Liver (tissue), 3 donors: ENCODE data around the gene ASMTL.

Experiments
- EGR1 ChIP-seq, 2 donors: IDR thresholded peaks; 2 replicates each; pipeline ENCODE4 v1.6.1; 2016 to 2018; ENCODE audit warnings: antibody characterized with exemption in 2 of 2, low read depth in 2 of 2
- FOXA1 ChIP-seq: IDR thresholded peaks from 2 replicates; pipeline ENCODE4 v1.6.1; 2016; ENCODE audit warnings: antibody characterized with exemption
- GABPA ChIP-seq, 2 donors: IDR thresholded peaks in 1 of 2; conservative IDR thresholded peaks in 1 of 2; 2 replicates each; pipeline ENCODE4 v1.6.1; 2016; ENCODE audit warnings: antibody characterized with exemption in 2 of 2, mild to moderate bottlenecking in 1 of 2, moderate library complexity in 1 of 2
- HNF4A ChIP-seq, 2 donors: conservative IDR thresholded peaks; 2 replicates each; pipeline ENCODE4 v1.6.1; 2016; ENCODE audit warnings: antibody characterized with exemption in 2 of 2, mild to moderate bottlenecking in 2 of 2
- RAD21 ChIP-seq, 2 donors: IDR thresholded peaks; 2 replicates each; pipeline ENCODE4 v1.6.1; 2016; ENCODE audit warnings: antibody characterized with exemption in 2 of 2, mild to moderate bottlenecking in 2 of 2
- SP1 ChIP-seq: IDR thresholded peaks from 2 replicates; pipeline ENCODE4 v1.6.1; 2018; ENCODE audit warnings: antibody characterized with exemption, mild to moderate bottlenecking
- TAF1 ChIP-seq: conservative IDR thresholded peaks from 2 replicates; pipeline ENCODE4 v1.6.1; 2016; ENCODE audit warnings: antibody characterized with exemption, mild to moderate bottlenecking
- TF ChIP-seq, protein P1 (sequence below): fragments of 150-350 bp; IDR thresholded peaks from 2 replicates; pipeline ENCODE4 v1.5.1; 2017; ENCODE audit warnings: improper control_type of control experiment, low read depth, low read length; ENCODE audit not compliant: missing input control
- TF ChIP-seq, protein P2 (sequence below): IDR thresholded peaks from 2 replicates; pipeline ENCODE4 v1.6.1; 2016; ENCODE audit warnings: antibody characterized with exemption, mild to moderate bottlenecking
- TF ChIP-seq, protein P3 (sequence below): IDR thresholded peaks from 2 replicates; pipeline ENCODE4 v1.6.1; 2016; ENCODE audit warnings: antibody characterized with exemption
- TF ChIP-seq, protein P4 (sequence below): IDR thresholded peaks from 2 replicates; pipeline ENCODE4 v1.6.1; 2016; ENCODE audit warnings: antibody characterized with exemption
- donor health status: healthy.
- donor health status: healthy.

DNA sequence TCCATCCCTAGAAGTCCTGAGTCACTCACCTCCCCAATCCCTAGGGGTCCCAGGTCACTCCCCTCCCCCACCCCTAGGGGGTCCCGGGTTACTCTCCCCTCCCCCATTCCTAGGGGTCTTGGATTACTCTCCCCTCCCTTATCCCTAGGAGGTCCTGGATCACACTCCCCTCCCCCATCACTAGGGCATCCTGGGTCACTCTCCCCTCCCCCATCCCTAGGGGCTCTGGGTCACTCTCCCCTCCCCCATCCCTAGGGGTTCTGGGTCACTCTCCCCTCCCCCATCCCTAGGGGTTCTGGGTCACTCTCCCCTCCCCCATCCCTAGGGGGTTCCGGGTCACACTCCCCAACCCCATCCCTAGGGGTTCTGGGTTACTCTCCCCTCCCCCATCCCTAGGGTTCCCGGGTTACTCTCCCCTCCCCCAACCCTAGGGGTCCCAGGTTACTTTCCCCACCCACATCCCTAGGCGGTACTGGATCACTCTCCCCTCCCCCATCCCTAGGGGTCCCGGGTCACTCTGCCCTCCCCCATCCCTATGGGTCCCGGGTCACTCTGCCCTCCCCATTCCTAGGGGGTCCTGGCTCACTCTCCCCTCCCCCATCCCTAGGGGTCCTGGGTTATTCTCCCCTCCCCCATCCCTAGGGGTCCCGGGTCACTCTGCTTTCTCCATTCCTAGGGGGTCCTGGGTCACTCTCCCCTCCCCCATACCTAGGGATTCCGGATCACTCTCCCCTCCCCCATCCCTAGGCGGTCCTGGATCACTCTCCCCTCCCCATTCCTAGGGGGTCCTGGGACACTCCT, 2.1 kb downstream of the ASMTL start:
- TF ChIP-seq, protein P1, sequence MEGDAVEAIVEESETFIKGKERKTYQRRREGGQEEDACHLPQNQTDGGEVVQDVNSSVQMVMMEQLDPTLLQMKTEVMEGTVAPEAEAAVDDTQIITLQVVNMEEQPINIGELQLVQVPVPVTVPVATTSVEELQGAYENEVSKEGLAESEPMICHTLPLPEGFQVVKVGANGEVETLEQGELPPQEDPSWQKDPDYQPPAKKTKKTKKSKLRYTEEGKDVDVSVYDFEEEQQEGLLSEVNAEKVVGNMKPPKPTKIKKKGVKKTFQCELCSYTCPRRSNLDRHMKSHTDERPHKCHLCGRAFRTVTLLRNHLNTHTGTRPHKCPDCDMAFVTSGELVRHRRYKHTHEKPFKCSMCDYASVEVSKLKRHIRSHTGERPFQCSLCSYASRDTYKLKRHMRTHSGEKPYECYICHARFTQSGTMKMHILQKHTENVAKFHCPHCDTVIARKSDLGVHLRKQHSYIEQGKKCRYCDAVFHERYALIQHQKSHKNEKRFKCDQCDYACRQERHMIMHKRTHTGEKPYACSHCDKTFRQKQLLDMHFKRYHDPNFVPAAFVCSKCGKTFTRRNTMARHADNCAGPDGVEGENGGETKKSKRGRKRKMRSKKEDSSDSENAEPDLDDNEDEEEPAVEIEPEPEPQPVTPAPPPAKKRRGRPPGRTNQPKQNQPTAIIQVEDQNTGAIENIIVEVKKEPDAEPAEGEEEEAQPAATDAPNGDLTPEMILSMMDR, result no peak
- no peak for TF ChIP-seq GABPA (IDR thresholded peaks at IDR 0.05 in 1 of 2, conservative IDR thresholded peaks at IDR 0.05 in 1 of 2)
- TF ChIP-seq HNF4A (conservative IDR thresholded peaks at IDR 0.05), result no peak
- TF ChIP-seq FOXA1, result no peak
- no peak for TF ChIP-seq TAF1
- TF ChIP-seq, protein P2, sequence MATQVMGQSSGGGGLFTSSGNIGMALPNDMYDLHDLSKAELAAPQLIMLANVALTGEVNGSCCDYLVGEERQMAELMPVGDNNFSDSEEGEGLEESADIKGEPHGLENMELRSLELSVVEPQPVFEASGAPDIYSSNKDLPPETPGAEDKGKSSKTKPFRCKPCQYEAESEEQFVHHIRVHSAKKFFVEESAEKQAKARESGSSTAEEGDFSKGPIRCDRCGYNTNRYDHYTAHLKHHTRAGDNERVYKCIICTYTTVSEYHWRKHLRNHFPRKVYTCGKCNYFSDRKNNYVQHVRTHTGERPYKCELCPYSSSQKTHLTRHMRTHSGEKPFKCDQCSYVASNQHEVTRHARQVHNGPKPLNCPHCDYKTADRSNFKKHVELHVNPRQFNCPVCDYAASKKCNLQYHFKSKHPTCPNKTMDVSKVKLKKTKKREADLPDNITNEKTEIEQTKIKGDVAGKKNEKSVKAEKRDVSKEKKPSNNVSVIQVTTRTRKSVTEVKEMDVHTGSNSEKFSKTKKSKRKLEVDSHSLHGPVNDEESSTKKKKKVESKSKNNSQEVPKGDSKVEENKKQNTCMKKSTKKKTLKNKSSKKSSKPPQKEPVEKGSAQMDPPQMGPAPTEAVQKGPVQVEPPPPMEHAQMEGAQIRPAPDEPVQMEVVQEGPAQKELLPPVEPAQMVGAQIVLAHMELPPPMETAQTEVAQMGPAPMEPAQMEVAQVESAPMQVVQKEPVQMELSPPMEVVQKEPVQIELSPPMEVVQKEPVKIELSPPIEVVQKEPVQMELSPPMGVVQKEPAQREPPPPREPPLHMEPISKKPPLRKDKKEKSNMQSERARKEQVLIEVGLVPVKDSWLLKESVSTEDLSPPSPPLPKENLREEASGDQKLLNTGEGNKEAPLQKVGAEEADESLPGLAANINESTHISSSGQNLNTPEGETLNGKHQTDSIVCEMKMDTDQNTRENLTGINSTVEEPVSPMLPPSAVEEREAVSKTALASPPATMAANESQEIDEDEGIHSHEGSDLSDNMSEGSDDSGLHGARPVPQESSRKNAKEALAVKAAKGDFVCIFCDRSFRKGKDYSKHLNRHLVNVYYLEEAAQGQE, result no peak
- no peak for TF ChIP-seq SP1
- TF ChIP-seq, protein P3, sequence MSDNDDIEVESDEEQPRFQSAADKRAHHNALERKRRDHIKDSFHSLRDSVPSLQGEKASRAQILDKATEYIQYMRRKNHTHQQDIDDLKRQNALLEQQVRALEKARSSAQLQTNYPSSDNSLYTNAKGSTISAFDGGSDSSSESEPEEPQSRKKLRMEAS, result no peak
- TF ChIP-seq, protein P4, sequence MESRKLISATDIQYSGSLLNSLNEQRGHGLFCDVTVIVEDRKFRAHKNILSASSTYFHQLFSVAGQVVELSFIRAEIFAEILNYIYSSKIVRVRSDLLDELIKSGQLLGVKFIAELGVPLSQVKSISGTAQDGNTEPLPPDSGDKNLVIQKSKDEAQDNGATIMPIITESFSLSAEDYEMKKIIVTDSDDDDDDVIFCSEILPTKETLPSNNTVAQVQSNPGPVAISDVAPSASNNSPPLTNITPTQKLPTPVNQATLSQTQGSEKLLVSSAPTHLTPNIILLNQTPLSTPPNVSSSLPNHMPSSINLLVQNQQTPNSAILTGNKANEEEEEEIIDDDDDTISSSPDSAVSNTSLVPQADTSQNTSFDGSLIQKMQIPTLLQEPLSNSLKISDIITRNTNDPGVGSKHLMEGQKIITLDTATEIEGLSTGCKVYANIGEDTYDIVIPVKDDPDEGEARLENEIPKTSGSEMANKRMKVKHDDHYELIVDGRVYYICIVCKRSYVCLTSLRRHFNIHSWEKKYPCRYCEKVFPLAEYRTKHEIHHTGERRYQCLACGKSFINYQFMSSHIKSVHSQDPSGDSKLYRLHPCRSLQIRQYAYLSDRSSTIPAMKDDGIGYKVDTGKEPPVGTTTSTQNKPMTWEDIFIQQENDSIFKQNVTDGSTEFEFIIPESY, result no peak
- no peak for TF ChIP-seq EGR1 (IDR thresholded peaks at IDR 0.05; ENCODE audit: low read depth in 2 of 2)
- no peak for TF ChIP-seq RAD21 (IDR thresholded peaks at IDR 0.05)
